Measurements from ENCODE around the gene RETREG1.

RETREG1 gene

DNA sequence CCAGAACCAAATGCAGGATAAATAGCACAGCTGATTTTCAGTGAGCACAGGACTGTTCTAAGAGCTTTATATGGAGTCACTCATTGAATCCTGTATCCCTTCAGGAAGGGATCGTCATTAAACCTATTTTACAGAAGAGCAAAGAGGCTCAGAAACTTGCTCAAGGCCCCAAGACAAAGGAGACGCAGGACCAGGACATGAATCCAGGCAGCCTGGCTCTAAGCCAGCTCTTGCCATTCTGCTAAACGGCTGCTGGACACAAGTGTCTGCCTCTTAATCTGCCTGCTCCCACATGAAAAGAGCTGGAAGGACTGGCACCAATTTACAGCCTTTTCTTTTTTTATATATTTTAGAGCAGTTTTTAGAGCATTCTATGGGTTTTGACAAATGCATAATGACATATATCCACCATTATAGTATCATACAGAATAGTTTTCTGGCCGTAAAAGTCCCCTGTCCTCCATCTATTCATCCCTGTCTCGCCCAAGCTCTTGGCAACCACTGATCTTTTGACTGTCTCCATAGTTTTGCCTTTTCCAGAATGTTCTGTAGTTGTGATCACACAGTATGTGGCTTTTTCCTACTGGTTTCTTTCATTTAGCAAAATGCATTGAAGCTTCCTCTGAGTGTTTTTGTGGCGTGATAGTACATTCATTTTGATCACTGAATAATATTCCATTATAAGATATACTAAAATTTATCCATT lies 37.5 kb downstream of the RETREG1 start:
- no peak for DNase-seq

DNA sequence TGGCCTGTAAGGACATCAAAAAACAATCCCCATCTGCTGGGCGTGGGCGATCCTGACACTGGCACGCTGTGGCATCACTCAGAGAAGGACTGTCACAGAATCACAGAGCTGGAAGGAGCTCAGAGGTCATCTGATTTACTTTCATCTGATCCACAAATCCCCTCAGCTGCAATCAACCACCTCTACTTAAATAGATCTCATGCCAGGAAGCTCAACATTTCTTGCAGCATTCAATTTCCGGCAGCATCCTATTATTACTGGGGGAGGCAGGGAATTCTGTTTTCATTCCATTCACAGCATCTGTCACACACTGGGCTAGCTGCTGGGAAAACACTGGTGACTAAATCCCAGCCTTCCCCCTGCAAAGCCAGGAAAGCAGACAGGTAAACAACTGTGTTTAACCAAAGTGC lies 38.3 kb downstream of the RETREG1 start:
- no peak for DNase-seq

DNA sequence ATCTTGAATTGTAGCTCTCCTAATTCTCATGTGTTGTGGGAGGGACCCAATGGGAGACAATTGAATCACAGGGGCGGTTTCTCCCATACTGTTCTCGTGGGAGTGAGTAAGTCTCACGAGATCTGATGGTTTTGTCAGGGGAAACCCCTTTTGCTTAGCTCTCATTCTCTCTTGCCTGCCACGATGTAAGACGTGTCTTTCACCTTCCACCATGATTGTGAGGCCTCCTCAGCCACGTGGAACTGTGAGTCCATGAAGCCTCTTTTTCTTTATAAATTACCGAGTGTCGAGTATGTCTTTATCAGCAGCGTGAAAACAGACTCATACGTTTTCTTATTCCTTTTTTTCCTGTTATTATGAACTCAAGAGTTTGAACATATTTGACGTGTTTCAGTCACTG lies 39.1 kb downstream of the RETREG1 start:
- peak; percentile 8 for DNase-seq

DNA sequence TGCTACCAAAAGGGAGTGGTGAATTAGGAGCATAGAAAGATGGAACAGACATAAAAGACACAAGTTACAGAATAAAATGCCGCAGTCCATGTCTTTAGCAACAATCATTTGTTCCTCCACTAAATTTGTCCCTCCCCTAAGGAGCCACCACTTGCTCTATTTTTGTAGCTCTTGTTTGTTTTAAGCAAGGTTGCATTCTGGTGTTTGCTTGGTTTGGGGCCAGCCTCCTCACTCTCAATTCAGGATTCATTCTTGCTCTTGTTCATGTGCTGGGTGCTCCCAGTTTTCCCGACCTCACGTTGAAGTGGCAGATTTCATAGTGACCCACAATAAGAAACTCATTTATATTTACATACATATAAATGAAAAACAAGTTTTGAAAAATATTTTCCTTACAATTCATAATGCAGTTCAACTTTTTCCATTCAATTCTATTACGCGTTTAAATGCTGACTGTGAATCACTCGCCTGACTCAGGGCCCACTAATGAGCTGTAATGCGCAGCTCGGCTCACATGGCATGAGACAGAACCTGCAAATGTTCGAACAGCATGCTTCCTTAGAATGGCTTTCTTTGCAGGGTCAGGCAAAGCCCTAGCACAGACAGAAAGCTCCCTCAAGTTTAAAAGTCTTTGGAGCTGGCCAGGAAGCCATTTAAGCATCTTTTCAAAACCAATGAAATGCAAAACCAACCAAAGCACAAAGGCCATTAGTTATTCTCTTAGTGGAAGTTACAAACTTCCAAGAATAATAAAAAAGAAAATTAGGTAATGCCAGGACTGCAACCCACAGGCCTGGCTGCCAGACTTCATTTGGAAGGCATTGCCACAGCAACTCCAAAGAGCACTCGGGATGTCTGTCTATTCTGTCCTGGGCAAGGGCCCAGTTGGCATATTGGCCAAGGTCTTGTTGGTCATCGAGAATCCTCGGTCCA lies 41.7 kb downstream of the RETREG1 start:
- DNase-seq: no peak

DNA sequence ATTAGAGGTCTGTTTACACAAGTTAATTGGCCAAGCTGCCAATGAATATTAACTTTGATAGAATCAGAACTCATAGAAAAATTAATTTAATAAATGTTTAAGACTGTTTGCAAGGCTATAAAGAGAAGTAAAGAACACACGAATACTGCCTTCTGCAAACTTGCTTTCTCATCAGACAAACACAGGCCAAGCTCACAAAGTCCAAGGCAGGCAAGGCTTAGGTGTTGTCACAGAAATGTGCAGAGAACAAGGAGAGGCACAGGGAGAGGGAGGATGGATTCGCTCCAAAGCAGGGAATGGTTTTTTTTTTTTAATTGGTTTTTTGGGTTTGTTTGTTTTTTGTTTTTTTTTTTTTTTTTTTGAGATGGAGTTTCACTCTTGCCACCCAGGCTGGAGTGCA lies 43.4 kb downstream of the RETREG1 start:
- no peak for DNase-seq

DNA sequence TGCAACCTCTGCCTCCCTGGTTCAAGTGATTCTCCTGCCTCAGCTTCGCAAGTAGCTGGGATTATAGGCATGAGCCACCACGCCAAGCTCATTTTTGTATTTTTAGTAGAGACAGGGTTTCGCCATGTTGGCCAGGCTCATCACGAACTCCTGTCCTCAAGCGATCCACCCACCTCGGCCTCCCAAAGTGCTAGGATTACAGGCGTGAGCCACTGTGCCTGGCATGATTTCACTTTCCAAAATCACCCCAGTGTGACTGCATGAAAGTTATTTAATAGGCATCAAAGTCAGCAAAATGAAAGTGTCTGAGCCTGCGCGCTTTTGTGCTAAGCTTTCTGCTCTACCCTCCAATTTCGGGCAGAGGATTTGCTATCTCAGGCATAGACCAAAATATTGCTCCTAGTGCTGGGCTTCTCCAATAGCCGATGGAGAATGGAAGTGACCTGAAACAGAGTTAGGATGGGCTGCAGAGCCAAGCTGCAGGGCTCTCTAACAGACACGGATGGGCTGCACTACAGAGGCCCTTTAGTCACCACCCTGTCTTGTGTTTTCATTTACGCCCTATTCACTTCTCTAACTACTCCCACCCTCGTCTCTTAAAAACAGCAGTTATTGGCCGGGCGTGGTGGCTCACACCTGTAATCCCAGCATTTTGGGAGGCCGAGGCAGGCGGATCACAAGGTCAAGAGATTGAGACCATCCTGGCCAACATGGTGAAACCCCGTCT lies 44.3 kb downstream of the RETREG1 start:
- DNase-seq: no peak

DNA sequence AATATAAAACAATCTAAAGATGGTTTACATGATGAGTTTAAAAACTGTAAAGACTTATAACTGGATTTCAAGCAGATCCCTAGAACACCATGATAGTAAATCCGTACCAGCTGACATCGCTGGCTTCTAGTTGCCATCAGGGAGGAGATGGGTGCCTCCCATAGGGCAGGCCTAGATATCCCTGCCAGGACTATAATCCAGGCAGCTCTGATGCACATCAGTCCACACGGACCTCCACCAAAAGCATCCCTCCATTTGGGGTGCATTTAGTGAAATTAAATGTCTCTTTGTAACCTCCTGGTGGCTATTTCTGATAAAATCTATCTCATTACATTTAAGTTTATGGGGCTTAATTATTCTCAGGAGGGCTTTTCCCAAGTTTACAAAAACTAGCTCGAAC lies 45.8 kb downstream of the RETREG1 start:
- no peak for DNase-seq

DNA sequence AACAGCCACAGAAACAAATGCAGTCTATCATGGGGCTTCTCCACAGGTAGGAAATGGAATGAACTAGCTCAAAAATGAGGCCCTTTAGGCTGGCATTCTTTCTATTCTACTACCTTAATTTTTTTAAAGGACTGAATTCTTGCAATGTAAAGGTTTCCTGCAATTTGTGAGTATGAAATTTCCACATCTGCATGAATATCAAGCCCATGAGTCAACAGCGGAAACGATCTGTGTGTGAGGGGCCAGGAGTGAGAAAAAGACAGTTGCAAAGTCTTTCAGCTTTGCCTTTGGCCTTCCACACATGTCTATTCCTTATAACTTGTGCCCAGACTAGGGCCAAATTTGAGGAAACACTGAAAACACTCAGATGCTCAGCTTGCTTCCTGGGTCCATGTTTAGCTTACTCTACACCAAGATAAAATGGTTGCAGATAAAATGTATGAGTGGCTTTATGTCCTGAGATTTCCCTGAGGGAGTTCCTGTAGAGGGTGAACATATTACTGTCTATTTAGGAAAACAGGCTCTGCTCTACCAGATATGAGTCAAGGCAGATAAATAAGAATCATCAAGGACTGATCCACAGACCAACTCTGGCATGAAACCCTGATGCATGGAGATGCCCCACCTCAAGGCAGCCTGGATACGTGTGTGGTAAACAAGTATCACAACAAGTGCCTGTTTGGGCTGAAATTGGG lies 46.5 kb downstream of the RETREG1 start:
- no peak for DNase-seq

DNA sequence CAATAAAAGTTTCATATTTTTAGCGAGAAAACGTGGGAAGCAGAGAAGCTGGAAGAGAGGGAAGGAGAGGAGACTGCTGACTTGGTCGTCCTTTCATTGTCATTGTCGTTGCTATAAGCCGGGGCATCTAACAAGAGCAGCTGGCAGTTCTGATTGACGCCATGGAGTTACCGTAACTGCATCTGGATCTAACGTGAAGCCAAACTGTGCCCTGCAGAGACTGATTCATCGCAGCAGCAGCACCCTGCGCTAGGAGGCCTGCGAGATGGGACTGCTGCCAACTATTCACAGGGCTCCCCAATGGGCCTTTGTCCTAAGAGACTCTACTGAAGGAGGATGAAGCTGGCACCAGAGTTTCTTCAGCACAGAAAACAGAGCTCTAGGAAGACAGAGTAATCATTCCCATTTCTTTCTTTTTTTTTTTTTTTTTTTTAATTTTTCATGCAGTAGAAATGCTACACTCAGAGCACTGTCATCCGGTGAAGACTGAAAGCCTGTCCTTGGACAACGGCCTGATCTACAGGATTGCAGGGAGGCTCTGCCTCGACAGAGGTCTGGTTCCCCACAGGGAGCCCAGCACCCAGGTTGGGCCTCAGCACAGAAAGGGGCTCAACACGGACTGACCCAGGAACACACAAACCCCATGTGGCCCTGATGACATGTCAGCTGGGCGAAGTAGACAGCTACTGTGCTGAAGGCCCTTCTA lies 47.8 kb downstream of the RETREG1 start:
- peak; percentile 10 for DNase-seq

DNA sequence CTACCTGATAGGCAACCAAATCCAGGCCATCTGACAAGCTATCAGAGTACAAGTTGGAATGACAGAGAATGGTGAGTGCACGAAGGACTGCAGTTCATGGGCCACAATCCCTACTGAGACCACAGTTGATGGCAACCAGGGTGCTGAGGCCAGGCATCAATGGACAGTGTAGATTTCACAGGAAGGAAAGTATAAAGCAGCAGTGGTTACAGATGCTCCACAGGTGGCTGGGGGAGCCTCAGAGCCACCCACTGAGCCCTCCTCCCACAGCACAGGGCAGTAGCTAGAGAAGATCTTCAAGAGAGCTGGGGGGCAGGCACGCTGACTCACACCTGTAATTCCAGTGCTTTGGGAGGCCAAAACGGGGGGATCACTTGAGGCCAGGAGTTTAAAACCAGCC lies 49.4 kb downstream of the RETREG1 start:
- DNase-seq: no peak

DNA sequence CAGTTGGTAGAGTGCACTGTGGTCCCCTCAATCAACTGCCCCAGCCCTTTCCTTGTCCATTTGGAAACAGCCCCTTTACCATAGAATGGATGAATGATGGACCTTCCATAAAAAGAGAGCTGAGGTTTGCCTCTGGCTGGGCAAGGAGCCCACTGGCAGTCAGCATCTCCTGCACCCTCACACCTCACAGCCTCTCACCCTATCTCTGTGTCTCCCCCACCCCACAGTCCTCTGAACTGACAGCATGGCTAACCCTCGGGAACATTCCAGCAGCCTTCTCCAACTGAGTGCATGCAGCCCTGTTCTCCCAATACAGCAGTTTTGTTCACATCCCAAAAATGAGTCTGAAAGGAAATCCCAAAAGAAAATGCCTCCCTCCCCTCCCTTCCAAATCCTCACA lies 51.7 kb downstream of the RETREG1 start:
- no peak for DNase-seq

DNA sequence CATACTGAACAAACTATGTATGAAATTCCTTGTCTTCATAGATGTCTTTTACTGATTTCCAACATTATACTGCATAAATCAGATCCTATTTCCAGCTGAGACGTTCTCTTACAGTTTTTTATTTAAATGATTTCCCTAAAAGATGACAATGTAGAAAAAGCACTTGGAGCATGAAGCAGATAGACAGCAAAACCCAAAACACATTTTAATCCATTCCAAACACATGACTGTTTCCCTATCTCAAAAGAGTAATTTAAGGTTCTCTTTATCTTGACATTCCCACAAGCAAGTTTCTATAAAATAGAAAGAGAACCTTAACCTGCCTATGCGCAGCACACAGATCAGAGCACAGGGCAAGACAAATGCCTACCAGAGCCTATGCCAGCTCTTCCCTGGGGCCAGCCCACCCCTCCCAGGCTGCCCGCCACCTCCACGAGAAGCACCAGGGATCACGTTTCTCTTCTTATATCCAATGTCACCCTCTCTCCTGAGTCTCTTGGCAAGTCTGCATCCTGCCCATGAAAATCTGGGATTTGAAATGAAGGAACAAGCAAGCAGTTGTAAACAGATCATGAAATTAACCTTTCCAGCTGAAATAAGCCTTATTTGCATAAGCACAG lies 52.4 kb downstream of the RETREG1 start:
- DNase-seq: no peak

DNA sequence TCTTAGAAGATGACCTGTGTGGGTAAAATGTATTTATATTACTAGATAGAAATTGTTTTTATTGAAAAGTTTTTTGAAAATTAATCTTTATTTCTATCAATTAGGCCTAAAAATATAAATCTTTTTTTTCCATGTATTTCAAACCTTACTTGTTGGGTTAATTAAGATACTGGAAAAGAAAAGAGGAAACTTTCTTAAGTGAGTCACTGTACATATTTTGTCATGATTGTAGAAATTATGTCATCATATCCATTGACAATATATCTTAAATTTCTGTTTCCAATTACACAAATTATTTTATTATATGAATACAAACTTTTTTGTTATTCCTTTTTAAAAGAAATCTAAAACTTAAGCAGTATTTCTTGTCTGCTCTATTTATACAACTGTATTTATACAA lies 53.1 kb downstream of the RETREG1 start:
- DNase-seq: no peak

DNA sequence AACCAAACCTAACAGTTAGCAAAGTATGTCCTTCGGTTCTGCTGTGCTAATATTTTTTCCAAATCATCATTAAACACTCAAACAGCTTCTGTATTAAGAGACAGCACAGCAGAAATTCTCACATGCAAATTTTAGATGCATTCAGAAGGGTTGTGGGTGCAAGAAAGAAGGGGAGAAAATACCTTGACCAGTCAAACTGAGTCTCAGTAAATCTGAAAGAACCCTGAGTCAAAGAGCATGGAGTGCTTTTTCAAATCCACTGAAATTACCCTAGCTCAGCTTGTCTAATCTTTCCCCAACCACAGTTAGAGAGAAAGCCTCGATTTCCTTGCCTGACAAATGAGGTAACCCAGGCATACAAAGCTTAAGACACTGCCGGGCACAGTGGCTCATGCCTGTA lies 55.1 kb downstream of the RETREG1 start:
- no peak for DNase-seq

DNA sequence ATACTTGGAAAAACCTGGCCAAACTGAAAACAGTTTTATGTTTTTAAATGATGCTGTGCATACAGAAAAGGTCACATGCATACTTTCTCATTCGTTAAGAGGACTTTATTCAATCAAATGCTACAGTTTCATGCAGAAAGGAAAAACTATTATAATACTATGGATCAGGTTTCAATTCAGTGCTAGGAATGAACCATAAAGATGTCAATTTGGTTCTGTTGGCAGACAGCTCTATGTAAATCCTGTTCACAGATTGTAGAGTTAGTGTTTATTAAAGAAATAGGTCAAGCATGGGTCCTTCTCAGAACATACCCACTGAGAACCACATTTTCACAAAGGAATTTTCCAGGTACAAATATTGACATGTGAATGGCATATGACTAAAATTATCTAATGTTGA lies 57.1 kb downstream of the RETREG1 start:
- DNase-seq: no peak

DNA sequence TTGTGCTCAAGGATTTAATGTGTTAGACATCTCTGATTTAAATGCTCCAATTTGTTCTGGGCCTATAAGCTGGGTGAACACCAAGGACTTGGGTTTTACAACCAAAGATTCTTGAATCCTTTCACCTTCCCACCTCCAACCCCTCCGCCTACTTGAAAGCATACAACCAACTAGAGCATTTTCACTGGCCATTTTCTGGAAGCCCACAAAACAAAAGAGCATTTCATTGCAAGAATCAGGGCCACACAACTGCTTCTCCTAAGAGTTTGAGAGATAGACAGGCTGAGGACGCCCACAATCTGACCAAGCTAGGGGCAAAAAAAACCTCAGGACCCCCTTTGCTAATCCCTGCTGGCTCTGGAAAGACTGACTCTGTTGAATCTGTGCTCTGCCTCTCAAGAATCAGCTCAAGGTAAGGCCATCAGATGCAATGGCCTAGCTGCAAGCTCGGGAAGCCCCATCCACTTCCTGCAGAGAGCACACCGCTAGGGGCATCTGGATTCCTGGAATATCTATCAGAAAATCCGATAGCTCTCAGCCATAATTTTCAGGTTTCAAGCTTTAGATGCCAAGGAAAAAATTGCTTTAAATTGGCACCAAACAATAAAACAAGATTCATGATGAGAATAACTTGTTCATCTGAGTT lies 57.7 kb downstream of the RETREG1 start:
- DNase-seq: no peak

DNA sequence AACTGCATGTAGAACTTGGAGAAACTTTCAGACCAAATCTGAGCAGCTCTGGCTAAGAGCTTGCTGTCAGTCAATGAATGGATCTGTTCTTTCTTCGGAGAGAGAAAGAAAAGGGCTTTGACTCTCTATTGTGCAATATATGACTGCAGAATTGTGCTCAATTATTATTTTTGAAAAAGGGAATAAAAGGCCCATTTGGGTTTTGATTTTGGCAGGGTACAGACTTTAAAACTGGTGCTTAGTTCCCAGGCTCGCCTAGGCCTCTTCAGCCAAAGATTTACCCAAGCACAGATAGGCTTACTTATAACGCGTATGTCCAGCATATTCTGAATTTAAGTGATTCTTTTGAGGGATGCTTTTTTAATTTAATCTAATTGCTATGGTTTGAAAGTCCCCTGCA lies 59.3 kb downstream of the RETREG1 start:
- DNase-seq: no peak

DNA sequence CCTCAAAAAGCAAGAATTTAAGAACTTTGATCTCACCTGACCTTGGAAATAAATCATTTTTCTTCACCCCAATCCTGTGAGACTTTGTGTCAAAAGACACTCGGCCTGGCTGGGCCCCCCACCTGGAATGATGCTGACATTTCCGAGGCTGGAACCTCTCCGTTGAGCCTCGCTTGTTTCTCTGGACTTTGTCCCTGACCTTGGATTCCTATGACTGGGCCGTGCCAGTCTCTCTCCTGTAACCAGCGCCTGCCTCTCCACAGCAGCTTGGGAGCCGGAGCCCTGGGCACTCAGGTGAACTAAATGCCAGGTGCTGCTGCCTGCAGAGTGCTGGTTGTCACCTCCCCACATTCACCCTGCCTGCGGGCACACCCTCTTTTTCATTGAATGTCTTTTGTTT lies 62.7 kb downstream of the RETREG1 start:
- no peak for DNase-seq

DNA sequence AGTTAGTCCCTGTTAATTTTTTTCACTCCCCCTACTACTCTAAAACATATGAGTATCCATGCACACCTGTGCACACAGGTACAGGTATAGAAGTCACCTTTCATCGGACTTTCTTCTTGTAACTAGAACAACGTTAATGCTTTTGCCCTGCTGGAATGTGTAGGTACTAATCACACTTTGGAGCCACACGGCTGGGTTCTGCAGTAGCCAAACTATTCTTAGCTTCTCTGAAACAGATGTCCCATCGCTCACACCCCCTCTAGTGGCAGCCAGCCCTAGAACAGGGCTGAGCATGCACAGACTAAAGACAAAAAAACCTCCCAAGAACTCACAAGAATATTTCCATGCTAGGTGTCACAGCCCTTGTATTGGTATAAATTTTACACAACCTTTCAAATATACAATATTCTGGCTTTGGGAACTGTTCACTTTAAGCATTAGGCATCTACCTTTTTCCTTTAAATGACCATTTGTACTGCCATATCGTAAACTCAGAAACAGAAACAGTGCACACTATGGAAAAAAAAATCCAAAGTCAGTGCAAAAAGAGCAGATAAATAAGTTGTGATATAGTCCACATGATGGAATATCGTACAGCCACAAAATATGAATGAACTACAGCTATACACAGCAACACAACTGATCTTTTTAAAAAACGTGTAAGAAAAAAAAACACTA lies 64.0 kb downstream of the RETREG1 start:
- peak; percentile 9 for DNase-seq

DNA sequence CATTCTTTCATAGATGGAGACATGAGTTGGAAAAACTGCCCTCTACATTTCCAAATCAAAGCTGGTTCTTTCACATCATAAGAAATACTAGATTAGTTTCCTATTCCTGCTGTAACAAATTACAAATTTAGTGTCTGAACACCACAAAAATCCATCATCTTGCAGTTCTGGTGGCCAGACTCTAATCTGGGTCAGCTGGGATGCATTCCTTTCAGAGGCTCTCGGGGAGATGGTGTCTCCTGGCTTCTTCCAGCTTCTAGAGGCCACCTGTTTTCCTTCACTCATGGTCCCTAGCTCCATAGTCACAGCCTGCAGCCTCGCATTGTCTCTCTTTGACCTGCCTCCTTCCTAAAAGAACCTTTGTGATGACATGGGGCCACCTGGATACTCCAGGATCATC lies 65.2 kb downstream of the RETREG1 start:
- DNase-seq: no peak
